Upper lobe of right lung (tissue), 1 donor: ENCODE data around the gene TMEM232. TPM values are rescaled to one million over a fixed set of nuclear protein-coding genes. Genes with fewer than 3 reads are reported as not detected.
"Not testable (repeated sequence)": the region's sequence is repeated elsewhere in the genome, so short reads cannot be mapped to it uniquely, and the experiment has no call there.

Source experiments
- ATAC-seq: fragments of 200-7000 bp; cut with Tn5 transposase; one replicate; pipeline ENCODE4 v1.9.1; 2020; ENCODE audit warnings: mild to moderate bottlenecking, moderate library complexity
- DNase-seq: peaks from one replicate; pipeline ENCODE4 v3.0.0-alpha.2; 2020
- H3K27ac ChIP-seq: fragments of 200-600 bp; one replicate; pipeline ENCODE4 v1.8.0; 2022
- H3K27me3 ChIP-seq: fragments of 200-600 bp; one replicate; pipeline ENCODE4 v1.8.0; 2022; ENCODE audit warnings: mild to moderate bottlenecking
- H3K36me3 ChIP-seq: fragments of 200-600 bp; one replicate; pipeline ENCODE4 v1.8.0; 2022
- H3K4me1 ChIP-seq: fragments of 200-600 bp; one replicate; pipeline ENCODE4 v1.8.0; 2022
- H3K4me3 ChIP-seq: fragments of 200-600 bp; one replicate; pipeline ENCODE4 v1.8.0; 2022; ENCODE audit warnings: mild to moderate bottlenecking
- H3K9me3 ChIP-seq: fragments of 200-600 bp; one replicate; pipeline ENCODE4 v1.8.0; 2022
- intact Hi-C: fragments of 100-400 bp; cut with DNase I; formaldehyde crosslinking; loops from one replicate; pipeline ENCODE4 v1.11.0; 2022
- total RNA-seq: library from RNA; stranded (reverse); fragmentation: NEBNext Ultra II Directional; extraction: Animal tissue kit (Norgen Biotek cat#: 25700); gene quantifications from one replicate; pipeline ENCODE4 v1.2.1, GENCODE V29; 2021
- TF ChIP-seq, protein P1 (sequence below): fragments of 200-600 bp; IDR thresholded peaks from one replicate; pipeline ENCODE4 v1.8.0; 2022; ENCODE audit warnings: antibody characterized with exemption
- donor health status: DM: no; HTN: yes; CAD: no; lungs with severe emphysema.

The TMEM232 gene
- total RNA-seq, 1 donor from 2014 or later, result 3.6 TPM

DNA sequence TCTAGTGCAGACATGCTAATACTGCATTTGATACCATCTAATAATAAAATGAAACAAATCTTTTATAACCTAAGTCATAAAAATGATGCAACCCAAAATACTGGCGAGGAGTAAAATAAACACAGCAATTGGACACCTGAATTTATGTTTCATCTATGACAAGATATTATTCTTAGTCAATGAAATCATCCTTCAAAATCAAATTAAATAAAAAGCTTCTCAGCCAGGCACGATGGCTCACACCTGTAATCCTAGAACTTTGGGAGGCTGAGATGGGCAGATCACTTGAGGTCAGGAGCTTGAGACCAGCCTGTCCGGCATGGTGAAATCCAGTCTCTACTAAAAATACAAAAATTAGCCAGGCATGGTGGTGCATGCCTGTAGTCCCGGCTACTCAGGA, 179.0 kb downstream of the TMEM232 start:
- peaks cover under 1% of the 10 kb centered on the region for H3K9me3 ChIP-seq
- no peaks in the 10 kb centered on the region for H3K27me3 ChIP-seq
- ATAC-seq (no peak), DNase-seq (no peak)
- H3K27ac ChIP-seq, result no peak overlapping the region
- H3K36me3 ChIP-seq, result no peaks in the 10 kb centered on the region
- no peaks in the 10 kb centered on the region for H3K4me1 ChIP-seq
- intact Hi-C loops, result no loop called here
- H3K4me3 ChIP-seq, result no peak overlapping the region
- TF ChIP-seq, protein P1, sequence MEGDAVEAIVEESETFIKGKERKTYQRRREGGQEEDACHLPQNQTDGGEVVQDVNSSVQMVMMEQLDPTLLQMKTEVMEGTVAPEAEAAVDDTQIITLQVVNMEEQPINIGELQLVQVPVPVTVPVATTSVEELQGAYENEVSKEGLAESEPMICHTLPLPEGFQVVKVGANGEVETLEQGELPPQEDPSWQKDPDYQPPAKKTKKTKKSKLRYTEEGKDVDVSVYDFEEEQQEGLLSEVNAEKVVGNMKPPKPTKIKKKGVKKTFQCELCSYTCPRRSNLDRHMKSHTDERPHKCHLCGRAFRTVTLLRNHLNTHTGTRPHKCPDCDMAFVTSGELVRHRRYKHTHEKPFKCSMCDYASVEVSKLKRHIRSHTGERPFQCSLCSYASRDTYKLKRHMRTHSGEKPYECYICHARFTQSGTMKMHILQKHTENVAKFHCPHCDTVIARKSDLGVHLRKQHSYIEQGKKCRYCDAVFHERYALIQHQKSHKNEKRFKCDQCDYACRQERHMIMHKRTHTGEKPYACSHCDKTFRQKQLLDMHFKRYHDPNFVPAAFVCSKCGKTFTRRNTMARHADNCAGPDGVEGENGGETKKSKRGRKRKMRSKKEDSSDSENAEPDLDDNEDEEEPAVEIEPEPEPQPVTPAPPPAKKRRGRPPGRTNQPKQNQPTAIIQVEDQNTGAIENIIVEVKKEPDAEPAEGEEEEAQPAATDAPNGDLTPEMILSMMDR, result no peak

DNA sequence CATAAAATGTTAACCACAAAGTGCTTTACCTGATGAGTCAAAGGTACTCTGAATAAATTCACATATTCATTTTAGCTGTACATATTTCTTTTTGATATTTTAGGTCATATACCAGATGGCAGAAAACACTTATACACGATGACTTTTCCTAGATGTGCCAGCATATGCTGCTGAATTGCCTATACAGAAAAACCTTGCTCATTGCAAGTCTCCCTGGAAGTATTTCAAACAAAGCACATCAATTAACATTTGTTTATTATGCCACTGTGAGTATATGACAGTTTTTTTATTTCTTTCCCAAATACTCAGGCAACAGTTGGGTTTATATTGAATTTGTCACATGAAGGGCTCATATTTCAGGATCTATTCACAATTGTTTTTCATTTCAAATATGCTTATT, 180.8 kb downstream of the TMEM232 start:
- DNase-seq (no peak), ATAC-seq (no peak)
- H3K4me1 ChIP-seq, result no peaks in the 10 kb centered on the region
- no peaks in the 10 kb centered on the region for H3K9me3 ChIP-seq
- no peaks in the 10 kb centered on the region for H3K27me3 ChIP-seq
- H3K36me3 ChIP-seq, result no peaks in the 10 kb centered on the region
- no peak overlapping the region for H3K4me3 ChIP-seq
- TF ChIP-seq, protein P1, result no peak
- H3K27ac ChIP-seq, result no peak overlapping the region
- intact Hi-C loops, result no loop called here

DNA sequence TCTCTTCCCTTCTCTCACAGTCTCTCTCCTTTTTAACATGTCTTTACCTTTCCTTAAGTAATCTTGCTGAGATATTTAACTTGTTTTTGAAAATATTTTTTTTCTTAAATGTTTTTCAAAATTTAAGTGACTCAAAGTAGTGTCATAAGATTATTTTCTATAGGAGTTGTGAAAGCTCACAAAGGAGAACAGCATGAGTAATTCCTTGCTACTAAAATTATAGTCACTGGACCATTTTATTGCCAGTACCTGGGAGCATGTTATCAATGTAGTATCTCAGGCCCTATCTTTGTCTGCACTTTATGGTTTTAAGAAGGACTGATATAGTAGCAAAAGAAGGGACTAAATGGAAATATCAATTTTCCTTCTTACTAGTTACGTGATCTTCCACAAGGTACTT, 181.9 kb downstream of the TMEM232 start:
- intact Hi-C loops, result no loop called here
- Histone ChIP-seq H3K4me3 (no peak overlapping the region), H3K36me3 (no peaks in the 10 kb centered on the region), H3K4me1 (no peaks in the 10 kb centered on the region), H3K27me3 (no peaks in the 10 kb centered on the region), H3K9me3 (no peaks in the 10 kb centered on the region), H3K27ac (no peak overlapping the region)
- ATAC-seq, result no peak
- no peak for DNase-seq
- TF ChIP-seq, protein P1, result no peak

DNA sequence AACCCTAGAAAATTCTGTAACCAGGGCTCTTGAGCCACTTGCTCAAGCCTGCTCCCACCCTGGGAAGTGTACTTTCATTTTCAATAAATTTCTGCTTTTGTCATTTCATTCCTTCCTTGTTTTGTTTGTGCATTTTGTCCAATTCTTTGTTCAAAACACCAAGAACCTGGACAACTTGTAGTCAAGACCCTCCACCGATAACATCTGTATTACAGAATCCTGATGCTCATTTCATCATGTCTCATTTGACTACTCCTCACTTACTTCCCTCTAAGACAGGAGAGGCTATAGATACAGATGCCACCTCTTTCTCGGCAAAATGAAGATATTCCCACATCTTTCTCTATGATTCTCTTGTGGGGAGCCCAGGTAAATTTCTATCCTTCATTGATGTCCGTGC, 183.5 kb downstream of the TMEM232 start:
- Histone ChIP-seq H3K9me3 (no peaks in the 10 kb centered on the region), H3K4me1 (no peaks in the 10 kb centered on the region), H3K36me3 (no peaks in the 10 kb centered on the region), H3K27ac (no peak overlapping the region), H3K27me3 (no peaks in the 10 kb centered on the region), H3K4me3 (no peak overlapping the region)
- DNase-seq (no peak), ATAC-seq (no peak)
- intact Hi-C loops, result no loop called here
- TF ChIP-seq, protein P1, result no peak

DNA sequence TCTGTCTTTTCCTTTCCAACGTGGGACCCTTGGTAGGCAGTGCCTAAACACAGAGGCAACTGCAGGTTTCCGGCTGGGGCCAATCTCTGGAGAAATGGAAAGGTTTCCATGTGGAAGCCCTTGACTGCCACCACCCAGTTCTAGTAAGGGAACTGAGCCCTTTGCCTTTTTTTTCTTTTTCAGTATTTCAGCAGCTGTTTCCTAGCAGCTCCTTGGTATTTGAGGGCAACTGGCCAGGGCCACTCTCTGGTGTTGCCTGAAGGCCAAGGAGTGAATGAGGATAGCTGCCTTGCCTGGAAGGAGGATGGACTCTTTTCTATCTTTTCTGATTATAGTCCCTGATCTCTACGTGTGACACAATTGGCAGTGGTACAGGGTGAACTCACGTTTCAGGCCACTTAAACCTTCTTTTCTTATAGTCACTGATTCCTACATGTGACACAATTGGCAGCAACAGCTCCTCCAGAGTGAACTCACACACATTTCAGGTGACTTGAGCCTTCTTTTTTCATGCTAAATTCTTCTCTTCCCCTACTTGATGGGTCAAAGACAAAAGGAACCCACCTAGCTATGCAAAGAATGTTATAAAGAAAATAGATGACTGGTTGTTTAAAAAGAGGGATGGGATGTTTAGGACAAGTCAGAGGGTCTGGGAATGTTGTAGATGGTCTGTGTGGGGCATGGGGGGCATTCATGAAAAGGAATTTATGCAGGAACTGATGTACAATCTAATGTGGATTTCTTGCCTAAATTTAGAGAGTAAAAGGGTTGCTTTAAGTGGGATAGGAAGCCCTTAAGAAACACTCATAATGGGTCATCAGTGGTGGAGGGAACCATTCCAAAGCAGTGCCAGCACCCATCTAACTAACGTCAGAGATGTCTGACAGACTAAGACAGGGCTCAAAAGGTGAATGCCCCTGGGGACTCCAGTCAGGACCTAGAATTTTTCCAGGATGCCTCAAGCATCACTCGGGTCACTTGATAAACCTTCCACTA, 190.1 kb downstream of the TMEM232 start:
- TF ChIP-seq, protein P1, result no peak
- Histone ChIP-seq H3K27ac (no peak overlapping the region), H3K4me3 (no peak overlapping the region), H3K9me3 (no peaks in the 10 kb centered on the region), H3K27me3 (no peaks in the 10 kb centered on the region), H3K36me3 (no peaks in the 10 kb centered on the region), H3K4me1 (no peaks in the 10 kb centered on the region)
- ATAC-seq (no peak), DNase-seq (no peak)
- intact Hi-C loops, result no loop called here

DNA sequence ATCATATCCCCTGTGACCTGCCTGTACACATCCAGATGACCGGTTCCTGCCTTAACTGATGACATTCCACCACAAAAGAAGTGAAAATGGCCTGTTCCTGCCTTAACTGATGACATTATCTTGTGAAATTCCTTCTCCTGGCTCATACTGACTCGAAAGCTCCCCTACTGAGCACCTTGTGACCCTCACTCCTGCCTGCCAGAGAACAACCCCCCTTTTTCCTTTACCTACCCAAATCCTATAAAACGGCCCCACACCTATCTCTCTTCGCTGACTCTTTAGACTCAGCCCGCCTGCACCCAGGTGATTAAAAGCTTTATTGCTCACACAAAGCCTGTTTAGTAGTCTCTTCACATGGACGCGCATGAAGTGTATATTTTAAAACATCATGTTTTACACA, 191.3 kb downstream of the TMEM232 start:
- H3K27ac ChIP-seq, H3K36me3 ChIP-seq, H3K4me3 ChIP-seq, intact Hi-C loops, DNase-seq, ATAC-seq, H3K4me1 ChIP-seq, H3K27me3 ChIP-seq, H3K9me3 ChIP-seq: not testable (repeated sequence)
